WTC11 (cell line): ENCODE results near the gene UFSP2.

Experiments used
- HMGA2 ChIP-seq: fragments of 250-450 bp; sonication (Bioruptor Pico); IDR thresholded peaks from 2 replicates; pipeline ENCODE4 v1.4.0; 2021; ENCODE audit warnings: mild to moderate bottlenecking, moderate library complexity
- JUN ChIP-seq: sonication (generic); formaldehyde crosslinking; IDR thresholded peaks from 2 replicates; pipeline ENCODE4 v1.8.0; 2023; ENCODE audit warnings: mild to moderate bottlenecking, missing genetic modification reagents
- MXD4 ChIP-seq: fragments of 250-450 bp; sonication (Bioruptor Pico); IDR thresholded peaks from 2 replicates; pipeline ENCODE4 v1.8.0; 2021; ENCODE audit warnings: mild to moderate bottlenecking, moderate library complexity, borderline replicate concordance
- SP1 ChIP-seq: sonication (generic); formaldehyde crosslinking; conservative IDR thresholded peaks from 2 replicates; pipeline ENCODE4 v1.8.1; 2022; ENCODE audit warnings: missing genetic modification reagents
- ZNF121 ChIP-seq: sonication (generic); formaldehyde crosslinking; IDR thresholded peaks from 2 replicates; pipeline ENCODE4 v1.8.0; 2023; ENCODE audit warnings: missing genetic modification reagents
- TF ChIP-seq, protein P1 (sequence below): sonication (generic); formaldehyde crosslinking; IDR thresholded peaks from 2 replicates; pipeline ENCODE4 v1.8.1; 2023; ENCODE audit warnings: mild to moderate bottlenecking, missing genetic modification reagents, moderate library complexity
- TF ChIP-seq, protein P2 (sequence below): fragments of 200-600 bp; IDR thresholded peaks from 2 replicates; pipeline ENCODE4 v1.8.0; 2022; ENCODE audit warnings: antibody characterized with exemption

DNA sequence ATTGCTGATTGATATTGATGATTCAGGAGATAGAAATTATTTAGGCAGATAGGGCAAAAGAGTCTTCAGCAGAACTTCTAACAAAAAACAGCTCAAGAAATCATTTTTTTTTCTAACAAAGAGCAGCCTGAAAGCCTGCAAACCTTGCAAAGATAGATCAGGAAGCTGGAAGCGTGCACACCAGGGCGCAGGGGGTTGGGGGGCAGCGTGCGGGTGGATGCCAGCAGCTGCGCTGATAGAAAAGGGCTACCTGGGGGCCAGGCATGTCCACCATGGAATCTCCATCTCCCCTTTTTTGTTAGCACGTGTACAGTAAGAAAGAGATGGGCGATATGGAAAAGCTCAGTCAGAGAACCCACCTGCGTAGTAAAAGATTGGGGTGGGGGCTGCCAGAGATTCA, 47.5 kb upstream of the UFSP2 start:
- TF ChIP-seq, protein P1, sequence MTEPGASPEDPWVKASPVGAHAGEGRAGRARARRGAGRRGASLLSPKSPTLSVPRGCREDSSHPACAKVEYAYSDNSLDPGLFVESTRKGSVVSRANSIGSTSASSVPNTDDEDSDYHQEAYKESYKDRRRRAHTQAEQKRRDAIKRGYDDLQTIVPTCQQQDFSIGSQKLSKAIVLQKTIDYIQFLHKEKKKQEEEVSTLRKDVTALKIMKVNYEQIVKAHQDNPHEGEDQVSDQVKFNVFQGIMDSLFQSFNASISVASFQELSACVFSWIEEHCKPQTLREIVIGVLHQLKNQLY (CRISPR knock-in tag), result no peak
- TF ChIP-seq MXD4 (CRISPR knock-in tag), result no peak
- TF ChIP-seq HMGA2, result no peak
- TF ChIP-seq JUN (CRISPR knock-in tag), result no peak
- TF ChIP-seq, protein P2, sequence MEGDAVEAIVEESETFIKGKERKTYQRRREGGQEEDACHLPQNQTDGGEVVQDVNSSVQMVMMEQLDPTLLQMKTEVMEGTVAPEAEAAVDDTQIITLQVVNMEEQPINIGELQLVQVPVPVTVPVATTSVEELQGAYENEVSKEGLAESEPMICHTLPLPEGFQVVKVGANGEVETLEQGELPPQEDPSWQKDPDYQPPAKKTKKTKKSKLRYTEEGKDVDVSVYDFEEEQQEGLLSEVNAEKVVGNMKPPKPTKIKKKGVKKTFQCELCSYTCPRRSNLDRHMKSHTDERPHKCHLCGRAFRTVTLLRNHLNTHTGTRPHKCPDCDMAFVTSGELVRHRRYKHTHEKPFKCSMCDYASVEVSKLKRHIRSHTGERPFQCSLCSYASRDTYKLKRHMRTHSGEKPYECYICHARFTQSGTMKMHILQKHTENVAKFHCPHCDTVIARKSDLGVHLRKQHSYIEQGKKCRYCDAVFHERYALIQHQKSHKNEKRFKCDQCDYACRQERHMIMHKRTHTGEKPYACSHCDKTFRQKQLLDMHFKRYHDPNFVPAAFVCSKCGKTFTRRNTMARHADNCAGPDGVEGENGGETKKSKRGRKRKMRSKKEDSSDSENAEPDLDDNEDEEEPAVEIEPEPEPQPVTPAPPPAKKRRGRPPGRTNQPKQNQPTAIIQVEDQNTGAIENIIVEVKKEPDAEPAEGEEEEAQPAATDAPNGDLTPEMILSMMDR, result no peak
- TF ChIP-seq ZNF121 (CRISPR knock-in tag), result no peak
- no peak for TF ChIP-seq SP1 (CRISPR knock-in tag)
